ENCODE measurements around the gene CDH4. TPM values are rescaled to one million over a fixed set of nuclear protein-coding genes. Genes with fewer than 3 reads are reported as not detected.

CDH4 gene
- total and polyA plus RNA-seq, 9 of the 15 experiments (the other 6 are each of a cell fraction or from before 2014, with no cell fraction given) = 0.04 TPM; not detected in 8

- H3K27me3 ChIP-seq (ENCODE audit: control insufficient read depth in 2 of 2, insufficient read depth in 2 of 2, low read length in 2 of 2) = peaks cover 0 to 14% of the 10 kb centered on the region in 2 experiments; a peak in 2 of 5 replicates
- TF ChIP-seq AFF1 (IDR thresholded peaks at IDR 0.05; ENCODE audit: low read depth in 1 of 2, partially characterized antibody in 2 of 2) = no peak
- no peak for TF ChIP-seq RBM22 (IDR thresholded peaks at IDR 0.05; ENCODE audit: low read depth, low read length, poor library complexity, severe bottlenecking)
- TF ChIP-seq EGR1 (conservative IDR thresholded peaks at IDR 0.05) = no peak
- TF ChIP-seq TGIF2 (CRISPR knock-in tag; IDR thresholded peaks at IDR 0.05) = no peak
- CTCF ChIA-PET (ENCODE audit: low intra/inter-chr PET ratio) = no interaction called here
These were observed 706.1 kb downstream of the CDH4 start for GRCh38 chr20:61957961-61958715.

More at GRCh38 chr20:61957961-61958715, 706.1 kb downstream of the CDH4 start:
- intact Hi-C loops (cut with micrococcal nuclease) = no loop called here
- BruUV-seq (replicated peaks) = no TSS peak
- Histone ChIP-seq H3K9me3 (replicated peaks; ENCODE audit: control insufficient read depth, insufficient read depth, low read depth, low read length) (no peaks in the 10 kb centered on the region; the same call in 1 of the 2 replicates), H3K79me2 (ENCODE audit: control insufficient read depth, insufficient read depth, low read length) (no peaks in the 10 kb centered on the region), H3K9ac (ENCODE audit: insufficient read depth in 1 of 2, low read depth in 2 of 2, low read length in 2 of 2) (no peak overlapping the region), H3K36me3 (ENCODE audit: control insufficient read depth, insufficient read depth, low read length) (no peaks in the 10 kb centered on the region), H2AFZ (ENCODE audit: low read depth, low read length) (no peak overlapping the region), H3K9me1 (ENCODE audit: control insufficient read depth, insufficient read depth, low read length) (no peaks in the 10 kb centered on the region), H3K27ac (ENCODE audit: extremely low read depth, low read depth, low read length) (no peak overlapping the region), H4K20me1 (replicated peaks; ENCODE audit: control insufficient read depth, insufficient read depth, low read length) (no peaks in the 10 kb centered on the region; the same call in 1 of the 2 replicates), H3K4me2 (ENCODE audit: insufficient read depth, low read length) (no peak overlapping the region), H3K4me1 (replicated peaks in 1 of 2; ENCODE audit: control insufficient read depth in 2 of 2, insufficient read depth in 2 of 2, low read length in 2 of 2) (no peaks in the 10 kb centered on the region; a peak in 2 of 5 replicates), H3K4me3 (no peak overlapping the region)
- POLR2A ChIA-PET = no interaction called here
- in situ Hi-C loops (cut with MboI) = no loop called here
- FAIRE-seq (peak; percentile 52), ATAC-seq (no peak), DNase-seq (ENCODE audit: extremely low read depth in 1 of 4, low spot score in 3 of 4) (no peak)
- 9% methylated on average over 12 of the region's 12 CpGs for whole genome bisulfite sequencing (ENCODE audit: insufficient coverage, low coverage, missing lambda C conversion rate)
